Thyroid gland (tissue), 4 donors: Measurements from ENCODE around the gene PARD6B.

Experiments
- POLR2A ChIP-seq, 2 donors: fragments of 450-650 bp; IDR thresholded peaks; one replicate each; pipeline ENCODE4 v1.6.1; 2017; ENCODE audit warnings: antibody characterized with exemption in 2 of 2, mild to moderate bottlenecking in 2 of 2, moderate library complexity in 1 of 2
- TF ChIP-seq, protein P1 (sequence below), 6 experiments: fragments of 200-600 bp in 3 of 6; fragments of 450-650 bp in 3 of 6; sonication (generic) in 3 of 6; IDR thresholded peaks; one replicate each; pipeline ENCODE4 v1.5.1; 2016 to 2019; ENCODE audit warnings: antibody characterized with exemption in 6 of 6, mild to moderate bottlenecking in 2 of 6, inconsistent platforms in 1 of 6, moderate library complexity in 1 of 6

GRCh38 chr20:50709636-50709973, 21.8 kb upstream of the PARD6B start:
- TF ChIP-seq, protein P1, sequence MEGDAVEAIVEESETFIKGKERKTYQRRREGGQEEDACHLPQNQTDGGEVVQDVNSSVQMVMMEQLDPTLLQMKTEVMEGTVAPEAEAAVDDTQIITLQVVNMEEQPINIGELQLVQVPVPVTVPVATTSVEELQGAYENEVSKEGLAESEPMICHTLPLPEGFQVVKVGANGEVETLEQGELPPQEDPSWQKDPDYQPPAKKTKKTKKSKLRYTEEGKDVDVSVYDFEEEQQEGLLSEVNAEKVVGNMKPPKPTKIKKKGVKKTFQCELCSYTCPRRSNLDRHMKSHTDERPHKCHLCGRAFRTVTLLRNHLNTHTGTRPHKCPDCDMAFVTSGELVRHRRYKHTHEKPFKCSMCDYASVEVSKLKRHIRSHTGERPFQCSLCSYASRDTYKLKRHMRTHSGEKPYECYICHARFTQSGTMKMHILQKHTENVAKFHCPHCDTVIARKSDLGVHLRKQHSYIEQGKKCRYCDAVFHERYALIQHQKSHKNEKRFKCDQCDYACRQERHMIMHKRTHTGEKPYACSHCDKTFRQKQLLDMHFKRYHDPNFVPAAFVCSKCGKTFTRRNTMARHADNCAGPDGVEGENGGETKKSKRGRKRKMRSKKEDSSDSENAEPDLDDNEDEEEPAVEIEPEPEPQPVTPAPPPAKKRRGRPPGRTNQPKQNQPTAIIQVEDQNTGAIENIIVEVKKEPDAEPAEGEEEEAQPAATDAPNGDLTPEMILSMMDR (IDR thresholded peaks at IDR 0.05), result no peak
- no peak for TF ChIP-seq POLR2A (IDR thresholded peaks at IDR 0.05)
